WI38 (cell line): ENCODE data around the gene THOC2.

Experiments
- H3K4me3 ChIP-seq: 2 replicates; pipeline ENCODE4 v1.5.1; 2011; ENCODE audit warnings: low read depth, mild to moderate bottlenecking, control low read depth, low read length
- CTCF ChIP-seq: IDR thresholded peaks from 2 replicates; pipeline ENCODE4 v1.5.1; 2012; ENCODE audit warnings: low read depth, mild to moderate bottlenecking, control low read depth, low read length

THOC2 gene

GRCh38 chrX:123607806-123608205 is 125.0 kb downstream of the THOC2 start:
- no peak for TF ChIP-seq CTCF
- no peak overlapping the region for H3K4me3 ChIP-seq

DNA sequence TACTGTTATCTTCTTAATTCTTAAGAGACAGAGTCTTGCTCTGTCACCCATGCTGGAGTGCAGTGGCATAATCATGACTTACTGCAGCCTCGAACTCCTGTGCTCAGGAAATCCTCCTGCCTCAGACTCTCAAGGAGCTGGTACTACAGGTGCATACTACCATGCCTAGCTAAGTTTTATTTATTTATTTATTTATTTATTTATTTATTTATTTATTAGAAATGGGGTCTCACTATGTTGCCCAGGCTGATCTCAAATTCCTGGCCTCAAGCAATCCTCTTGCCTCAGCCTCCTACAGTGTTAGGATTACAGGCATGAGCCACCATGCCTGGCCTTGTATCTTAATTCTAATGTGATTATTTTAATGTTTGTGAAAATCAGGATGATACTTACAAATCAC is 125.6 kb downstream of the THOC2 start:
- no peak for TF ChIP-seq CTCF
- H3K4me3 ChIP-seq: no peak overlapping the region

- no peak for TF ChIP-seq CTCF
- H3K4me3 ChIP-seq: no peak overlapping the region
These were observed 129.4 kb downstream of the THOC2 start for GRCh38 chrX:123603491-123603890.

DNA sequence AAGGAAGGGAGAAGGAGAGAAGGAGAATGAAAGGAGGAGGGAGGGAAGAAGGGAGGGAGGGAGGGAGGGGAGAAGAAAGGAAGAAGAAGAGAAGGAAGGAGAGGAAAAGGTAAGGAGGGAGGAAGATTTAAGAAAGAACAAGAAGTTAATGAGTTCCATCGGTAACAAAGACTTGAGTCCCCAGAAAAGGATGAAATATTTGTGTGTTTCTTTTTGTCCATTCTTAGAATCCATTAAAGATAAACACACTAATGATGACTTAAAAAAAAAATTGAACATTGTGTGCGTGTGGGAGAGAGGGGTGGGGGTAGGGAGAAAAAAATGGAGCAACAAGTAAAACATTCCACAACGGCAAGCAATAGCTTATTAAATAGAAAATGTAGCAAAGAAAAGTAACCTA is 131.4 kb downstream of the THOC2 start:
- no peak for TF ChIP-seq CTCF
- no peak overlapping the region for H3K4me3 ChIP-seq

- TF ChIP-seq CTCF: no peak
- H3K4me3 ChIP-seq: no peak overlapping the region
These were observed 132.7 kb downstream of the THOC2 start for GRCh38 chrX:123600181-123600580.

GRCh38 chrX:123590842-123591486 is 141.9 kb downstream of the THOC2 start:
- TF ChIP-seq CTCF: no peak
- H3K4me3 ChIP-seq: no peak overlapping the region

DNA sequence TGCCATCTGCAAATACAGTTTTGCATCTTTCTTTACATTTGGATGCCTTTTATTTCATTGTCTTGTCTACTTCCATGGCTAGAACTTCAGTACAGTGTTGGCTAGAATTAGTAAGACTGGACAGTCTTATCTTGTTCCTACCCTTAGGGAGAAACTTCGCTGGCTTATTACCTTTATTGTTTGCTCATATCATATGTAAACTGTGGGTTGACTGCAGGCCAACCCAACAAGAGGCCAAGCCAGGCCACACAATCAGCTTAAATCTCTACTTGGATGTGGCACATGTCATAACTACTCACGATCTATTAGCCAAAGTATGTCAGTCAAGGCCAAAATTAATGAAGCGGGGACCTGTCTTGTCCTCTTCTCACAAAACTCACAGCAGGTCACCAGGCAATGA is 144.1 kb downstream of the THOC2 start:
- no peak for TF ChIP-seq CTCF

More for the DNA sequence above, 144.1 kb downstream of the THOC2 start:
- H3K4me3 ChIP-seq: no peak overlapping the region
